HG03103 (cell line): Measurements from ENCODE around the gene UCP2.

Source experiments
- ATAC-seq: cut with Tn5 transposase; IDR thresholded peaks from one replicate; pipeline ENCODE4 v1.9.1; 2021; ENCODE audit warnings: low read depth; ENCODE audit not compliant: unreplicated experiment

Gene UCP2

DNA sequence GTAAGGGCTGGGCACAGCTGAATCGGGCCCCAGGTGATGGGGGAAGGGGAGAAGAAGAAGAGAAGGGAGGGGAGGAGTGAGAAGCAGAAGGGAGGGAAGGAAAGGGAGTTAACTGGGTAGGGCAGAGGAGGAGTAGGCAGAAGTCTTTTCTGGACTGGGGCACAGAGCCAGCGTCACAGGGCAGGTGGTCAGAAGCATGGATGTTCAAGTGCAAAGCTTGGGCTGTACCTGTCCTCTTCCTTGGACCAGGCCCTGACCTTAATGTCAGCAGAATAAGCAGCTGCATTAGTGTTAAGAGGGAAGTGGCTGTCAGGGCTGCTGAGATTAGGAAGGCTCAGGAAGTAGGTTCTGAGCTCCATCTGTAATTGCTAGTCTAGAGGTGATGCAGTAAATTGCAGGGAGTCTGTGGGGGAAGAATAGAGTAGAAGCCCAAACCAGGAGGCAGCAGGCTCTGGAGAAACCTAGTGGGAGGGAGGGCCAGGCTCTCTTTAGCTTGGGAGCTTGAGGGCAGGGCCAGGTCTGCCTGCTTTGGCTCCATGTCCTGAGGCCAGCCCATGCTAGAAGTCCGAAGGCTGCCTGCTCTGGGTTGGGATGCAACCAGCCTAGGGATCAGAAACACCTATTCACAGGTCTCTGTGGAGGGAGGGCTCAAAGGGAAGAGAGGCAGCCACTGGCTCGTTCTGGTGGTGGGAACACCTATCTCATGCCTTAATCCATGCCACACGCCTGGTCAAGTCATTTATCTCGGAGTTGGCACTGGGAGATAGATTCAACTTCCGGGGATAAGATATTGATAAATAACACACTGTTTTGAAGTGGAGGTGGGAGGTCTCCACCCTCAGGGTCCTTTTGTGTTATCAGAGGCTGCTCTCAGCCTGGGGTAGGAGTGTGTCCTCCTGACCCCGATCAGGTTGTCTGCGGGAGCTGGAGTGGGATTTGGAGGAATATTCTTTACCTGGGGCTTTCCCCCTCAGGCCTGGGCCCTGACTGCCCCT, 28.0 kb upstream of the UCP2 start:
- ATAC-seq: no peak

DNA sequence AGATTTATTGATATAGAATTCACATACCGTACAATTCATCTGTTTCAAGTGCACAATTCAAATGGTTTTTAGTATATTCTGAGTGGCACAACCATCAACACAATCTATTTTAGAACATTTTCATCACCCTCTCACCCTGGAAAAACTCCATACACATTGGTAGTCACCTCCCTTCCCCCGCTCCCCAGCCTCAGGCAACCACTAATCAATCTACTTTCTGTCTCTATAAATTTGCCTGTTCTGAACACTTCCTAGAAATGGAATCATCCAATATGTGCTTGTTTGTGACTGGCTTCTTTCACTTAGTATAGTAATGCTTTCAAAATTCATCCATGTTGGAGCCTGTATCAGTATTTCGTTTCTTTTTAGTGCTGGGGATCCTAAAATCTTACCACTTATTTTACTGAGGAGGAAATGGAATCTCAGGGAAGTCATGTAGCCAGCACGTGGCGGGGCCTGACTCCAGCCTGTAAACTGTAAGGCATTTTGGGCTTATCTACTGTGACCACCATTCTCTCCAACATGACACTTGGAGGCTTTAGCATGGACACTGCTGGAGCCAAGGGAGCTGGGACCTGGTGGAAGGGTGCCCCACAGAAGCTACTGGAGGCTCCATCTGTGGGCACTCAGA, 27.1 kb upstream of the UCP2 start:
- ATAC-seq: no peak

DNA sequence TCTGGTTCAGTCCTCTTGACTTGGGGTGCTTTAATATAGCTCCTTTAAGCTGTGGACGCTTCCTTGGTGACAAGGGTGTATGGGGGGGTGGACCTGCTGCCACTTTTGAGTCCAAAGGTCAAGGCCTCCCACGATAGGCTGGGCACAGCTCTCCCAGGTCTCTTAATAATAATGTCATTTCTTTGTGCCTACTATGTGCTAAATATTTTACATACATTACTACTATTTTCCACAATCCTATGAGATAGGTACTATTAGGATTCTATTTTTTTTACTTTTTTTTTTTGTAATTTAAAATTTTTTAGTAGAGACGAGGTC, 26.5 kb upstream of the UCP2 start:
- ATAC-seq: no peak

DNA sequence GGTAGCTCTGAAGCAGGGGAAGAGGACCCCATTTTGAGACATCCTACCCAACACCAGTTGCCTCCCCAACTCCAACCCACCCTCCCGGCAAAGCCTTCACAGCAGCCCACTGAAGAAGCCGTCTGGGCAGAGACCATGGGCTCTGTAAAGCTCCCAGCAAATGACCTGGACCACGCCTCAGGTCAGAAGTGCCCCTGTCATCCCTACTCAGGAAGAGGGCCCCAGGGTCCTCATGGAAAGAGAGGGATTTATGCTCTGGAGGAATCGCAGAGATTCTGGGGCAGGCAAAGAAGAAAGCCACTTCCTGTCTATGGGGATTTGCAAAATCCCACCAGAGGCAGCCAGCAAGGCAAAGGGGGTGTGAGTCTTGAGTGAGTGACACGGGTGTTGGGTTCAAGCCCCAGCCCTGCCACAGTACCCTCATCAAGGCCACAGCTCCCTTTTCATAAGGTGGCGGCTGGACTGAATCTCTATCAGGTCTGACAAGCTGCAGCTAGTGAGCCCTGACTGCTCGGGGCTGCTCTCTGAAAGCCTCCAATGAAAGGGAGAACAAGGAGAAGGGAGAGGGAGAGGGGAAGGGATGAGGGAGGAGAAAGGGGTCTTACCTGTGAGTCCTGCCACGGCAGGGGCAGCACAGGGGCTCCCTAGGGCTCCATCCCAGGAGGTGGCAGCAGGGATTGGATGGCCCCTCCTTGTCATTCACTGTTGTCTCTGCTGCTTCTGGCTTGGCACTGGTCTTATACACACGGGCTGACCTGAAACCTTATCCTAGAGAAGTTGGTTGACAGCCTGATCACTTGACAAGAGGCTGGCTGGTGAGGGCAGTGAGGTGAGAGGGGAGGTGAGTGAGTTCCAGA, 26.0 kb upstream of the UCP2 start, which contains the start of gene UCP3:
TSS of gene UCP3 (minus strand) at position 713 of the 857 bp plus-strand sequence. CDS start 2,043 bp downstream, outside the sequence.
- no peak for ATAC-seq

DNA sequence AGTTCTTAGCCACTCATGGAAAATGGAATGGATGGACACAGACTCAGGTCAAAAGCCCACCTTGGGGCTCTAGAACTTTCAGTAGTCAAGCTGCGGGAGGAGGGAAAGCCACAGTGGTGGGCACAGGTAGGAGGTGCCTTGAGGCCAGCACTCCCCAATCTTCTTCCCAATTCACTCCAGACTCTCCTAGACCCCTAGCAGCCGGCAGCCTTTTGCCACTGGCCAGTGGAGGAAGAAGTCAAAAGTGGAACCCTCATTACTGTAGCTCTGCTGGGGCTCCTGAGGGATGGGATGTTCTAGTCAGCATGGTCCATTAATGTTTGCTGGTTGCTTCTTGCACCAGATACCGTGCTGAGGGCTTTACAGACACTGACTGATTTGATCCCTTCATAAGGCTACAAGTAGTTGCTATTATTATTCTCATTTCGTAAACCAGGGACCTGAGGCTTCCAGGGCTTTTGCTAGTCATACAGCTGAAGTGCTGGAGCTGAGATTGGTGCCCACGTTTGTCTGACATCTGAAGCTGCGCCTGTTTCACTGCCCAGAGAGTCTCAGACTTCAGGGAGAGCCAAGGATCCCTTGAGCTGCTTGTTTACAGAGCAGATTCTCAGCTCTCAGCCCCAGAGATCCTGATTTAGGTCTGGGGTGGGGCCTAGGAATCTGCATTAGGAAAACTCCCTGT, 25.2 kb upstream of the UCP2 start:
- no peak for ATAC-seq

DNA sequence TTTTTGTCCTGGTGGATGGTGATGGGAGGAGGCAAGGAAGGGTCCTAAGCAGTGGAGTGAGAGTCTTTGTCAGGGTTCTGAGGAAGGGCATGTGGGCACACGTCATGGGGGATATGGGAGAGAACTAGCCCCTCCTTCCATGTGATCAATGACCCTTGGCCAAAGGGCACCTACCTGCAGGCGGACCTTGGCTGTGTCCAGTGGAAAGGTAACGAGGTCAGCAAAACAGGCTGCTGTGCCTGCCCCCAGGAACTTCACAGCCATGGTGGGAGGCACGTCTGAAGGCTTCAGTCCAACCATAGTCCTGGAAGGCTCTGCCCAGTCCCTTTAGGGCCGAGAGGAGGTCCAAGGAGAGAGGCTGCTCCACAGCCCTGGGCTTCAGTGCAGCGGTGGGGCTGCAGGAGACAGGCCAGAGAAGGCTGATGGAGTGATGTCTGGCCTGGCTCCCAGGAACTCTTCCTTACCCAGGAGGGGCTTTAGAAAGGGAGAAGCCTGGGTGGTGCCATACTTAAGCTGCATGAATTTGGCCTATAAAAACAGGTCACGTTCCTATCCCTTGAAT, 24.2 kb upstream of the UCP2 start:
- ATAC-seq: no peak

DNA sequence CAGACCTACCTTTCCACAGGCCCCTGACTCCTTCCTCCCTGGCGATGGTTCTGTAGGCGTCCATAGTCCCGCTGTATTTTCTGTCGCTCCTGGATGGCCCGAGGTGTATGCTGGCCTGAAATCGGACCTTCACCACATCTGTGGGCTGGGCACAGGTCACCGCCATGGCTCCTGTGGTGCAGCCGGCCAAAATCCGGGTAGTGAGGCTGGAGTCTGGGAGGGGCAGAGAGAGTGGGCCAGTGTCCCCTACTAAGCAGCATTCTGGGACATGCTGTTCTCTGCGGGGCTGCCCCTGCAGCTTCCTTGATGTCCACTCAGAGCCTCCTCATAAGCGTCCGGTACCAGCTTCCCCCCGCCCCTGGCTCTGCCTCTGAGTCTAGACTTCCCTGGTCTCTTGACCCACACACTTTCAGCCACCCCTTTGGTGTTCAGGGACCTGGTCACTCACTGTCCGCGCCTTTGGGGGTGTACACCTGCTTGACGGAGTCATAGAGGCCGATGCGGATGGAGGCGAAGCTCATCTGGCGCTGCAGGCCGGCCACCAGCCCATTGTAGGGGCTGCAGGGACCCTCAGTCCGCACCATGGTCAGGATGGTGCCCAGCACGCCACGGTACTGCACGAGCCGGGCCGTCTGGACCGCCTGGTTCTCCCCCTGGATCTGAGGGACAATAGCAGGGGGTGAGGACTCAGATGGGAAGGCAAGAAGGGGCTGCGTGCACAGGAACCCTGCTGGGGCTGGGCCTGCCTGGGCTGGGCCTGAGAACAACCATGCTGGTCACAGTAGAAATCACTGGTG, 23.3 kb upstream of the UCP2 start:
- no peak for ATAC-seq

DNA sequence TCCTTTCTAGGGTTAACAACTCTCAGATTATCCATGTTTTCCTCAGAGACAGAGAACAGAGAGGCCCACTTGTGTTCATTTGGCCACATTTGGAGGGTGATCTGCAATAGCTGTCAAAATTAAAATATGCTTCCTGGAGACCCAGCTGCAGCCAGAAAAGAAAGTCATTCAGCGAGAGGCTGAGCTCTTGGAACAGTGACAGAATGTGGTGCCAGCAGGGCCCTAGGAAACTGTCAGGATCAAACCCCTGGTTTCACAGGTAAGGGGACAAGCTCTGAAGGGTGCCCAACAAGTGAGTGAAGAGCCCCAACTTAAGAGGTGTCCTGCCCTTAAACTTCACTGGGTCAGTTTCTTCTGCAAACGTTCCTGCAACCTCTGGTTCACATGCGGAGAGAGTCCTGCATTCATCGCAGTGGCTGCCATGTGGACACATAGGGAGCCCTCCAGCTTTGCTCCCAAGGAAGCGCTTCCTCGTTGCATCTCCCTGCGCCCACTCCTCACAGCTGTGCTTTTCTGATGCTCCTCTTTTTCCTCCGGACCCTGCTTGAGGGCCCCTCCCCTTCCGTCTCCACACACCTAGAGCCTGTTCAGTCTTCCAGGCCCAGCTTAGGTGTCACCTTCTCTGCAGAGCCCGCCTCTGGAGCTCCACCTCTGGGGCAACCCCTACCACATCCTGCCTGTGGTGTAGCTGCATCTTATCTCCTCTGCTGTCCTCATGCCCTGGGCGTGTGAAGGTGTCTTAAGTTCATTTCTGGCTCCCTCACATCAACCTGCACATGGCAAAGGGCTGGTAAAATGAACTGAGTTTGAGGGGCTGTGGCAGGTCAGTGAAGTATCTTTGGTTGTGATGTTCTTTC, 22.3 kb upstream of the UCP2 start:
- ATAC-seq: no peak

DNA sequence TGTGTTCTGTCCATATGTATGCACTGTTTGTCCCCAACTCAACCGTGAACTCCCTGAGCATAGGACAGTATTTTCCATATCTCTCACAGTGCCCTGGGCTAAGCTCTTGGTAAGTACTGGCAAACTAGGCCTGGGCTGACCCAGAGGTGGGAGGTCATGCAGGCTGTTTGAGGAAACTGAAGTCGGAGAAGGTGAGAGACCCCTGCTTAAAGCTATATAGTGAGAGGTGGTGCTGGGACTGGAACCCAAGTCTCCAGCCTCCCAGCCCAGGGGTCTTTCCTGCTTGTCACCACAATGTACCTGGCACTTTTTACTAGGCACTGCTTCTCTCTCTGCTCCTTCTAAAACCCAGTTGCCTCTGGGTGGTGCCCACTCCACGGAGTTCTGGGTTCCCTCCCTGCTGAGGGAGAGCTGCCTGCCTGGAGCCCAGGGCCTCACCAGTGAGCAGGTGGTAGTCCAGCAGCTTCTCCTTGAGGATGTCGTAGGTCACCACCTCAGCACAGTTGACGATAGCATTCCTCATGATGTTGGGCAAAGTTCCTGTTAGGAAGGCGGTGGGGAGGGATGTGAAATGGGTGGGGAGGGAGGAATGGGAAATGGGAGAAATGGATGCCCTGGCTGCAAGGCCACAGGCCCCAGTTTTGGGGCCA, 21.5 kb upstream of the UCP2 start:
- no peak for ATAC-seq

DNA sequence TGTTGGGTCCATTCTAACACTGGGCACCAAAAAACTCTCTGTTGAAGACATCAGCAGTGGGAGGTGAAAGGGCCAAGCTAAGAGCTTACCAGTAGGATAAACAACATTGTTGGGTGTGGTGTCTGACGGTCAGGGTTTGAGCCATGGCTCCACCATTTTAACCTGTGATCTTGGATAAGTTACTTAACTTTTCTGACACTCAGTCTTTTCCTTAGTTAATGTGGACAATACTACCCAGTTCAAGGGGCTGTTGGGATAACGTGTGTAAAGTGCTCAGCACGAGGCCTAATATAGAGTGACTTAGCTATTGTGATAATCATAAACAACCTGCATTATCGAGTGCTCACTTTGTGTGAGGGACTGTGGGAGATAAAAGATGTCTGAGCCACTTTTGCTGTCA, 20.2 kb upstream of the UCP2 start:
- no peak for ATAC-seq

DNA sequence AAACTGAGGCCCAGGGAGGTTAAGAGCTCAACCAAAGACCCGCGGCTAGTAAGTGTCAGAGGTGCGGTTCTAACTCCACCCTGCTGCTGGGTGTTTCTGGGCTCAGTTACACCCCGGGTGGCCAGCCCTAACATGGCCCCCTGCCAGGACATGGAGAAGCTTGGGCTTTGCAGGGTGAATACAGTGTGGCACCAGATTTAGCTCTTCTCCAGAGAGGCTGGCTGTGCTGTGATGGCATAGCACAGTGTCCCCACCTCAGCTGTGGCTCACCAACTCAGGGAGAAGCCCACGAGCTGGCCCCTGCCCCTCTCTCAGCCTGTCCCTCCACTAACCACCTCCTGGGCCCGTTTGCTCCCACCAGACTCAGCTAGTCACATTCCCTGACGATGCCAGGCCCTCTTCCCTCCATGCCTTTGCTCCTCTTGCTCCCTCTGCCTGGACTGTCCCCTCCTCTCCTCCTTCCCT, 19.2 kb upstream of the UCP2 start:
- ATAC-seq: no peak

DNA sequence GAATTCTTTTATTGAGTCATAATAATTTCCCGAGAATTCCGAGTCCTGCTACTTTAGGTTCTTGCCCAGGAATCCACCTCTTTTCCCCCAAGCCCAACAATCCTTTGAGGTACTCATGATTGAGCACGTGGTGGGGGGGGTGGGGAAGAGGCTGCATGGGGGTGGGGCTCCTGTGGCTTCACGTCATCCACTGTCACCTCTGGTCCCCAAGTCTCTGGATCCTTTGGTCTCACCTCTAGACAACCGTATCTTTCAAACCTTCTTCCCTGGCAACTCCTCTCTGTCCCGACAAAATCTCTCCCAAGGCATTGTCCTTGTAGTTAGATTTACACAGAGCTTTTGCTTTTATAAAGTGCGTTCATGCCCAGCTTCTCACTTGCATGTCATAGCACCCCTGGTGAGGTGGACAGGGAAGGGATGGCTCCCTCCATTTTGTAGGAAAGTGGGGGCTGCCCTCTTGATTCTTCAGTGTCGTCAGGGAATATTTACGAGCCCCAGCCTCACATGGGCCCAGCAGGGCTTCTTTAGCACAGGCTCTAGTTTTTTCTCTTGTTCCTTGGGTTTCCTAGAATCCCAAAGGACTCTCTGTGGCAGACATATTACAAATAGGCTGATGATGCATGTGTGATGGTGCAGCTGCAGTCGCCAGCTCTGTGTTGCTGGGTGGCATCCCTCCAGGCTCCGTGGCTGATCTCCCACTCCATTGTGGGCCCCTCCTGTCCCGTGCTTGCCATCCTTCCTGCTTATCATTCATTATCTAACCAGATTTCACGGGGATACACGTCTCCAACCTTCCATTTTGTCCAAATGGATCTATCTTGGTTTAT, 17.9 kb upstream of the UCP2 start:
- ATAC-seq: no peak

DNA sequence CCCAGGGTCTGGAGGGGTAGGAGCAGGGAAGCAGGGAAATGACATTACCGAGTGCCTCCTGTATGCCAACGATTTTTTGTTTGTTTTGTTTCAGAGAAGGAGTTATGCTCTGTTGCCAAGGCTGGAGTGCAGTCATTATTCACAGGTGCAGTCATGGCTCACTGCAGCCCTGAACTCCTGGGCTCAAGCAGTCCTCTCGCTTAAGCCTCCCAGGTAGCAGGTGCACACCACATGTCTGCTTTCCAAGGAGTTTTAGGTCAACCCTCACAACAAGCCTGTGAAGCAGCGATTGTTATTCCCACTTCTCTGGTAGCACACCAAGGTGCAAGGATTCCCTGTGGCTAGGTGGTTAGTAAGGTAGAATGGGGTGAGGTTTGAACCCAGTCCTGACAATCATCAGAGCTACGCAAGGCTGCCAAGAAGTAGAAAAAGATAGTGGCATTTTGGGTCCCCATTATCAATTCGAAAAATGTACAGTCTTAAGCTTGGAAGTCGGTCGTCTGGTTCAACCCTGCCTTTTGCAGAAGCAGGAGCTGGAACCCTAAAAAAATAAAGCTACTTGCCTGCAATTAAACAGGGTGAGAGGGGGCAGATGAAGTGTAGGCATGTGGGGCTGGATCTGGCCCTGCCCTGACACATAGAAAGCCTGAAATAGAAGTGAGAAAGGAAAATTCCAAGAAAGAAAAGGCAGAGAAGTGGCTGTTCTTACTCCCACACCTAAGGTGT, 17.1 kb upstream of the UCP2 start:
- no peak for ATAC-seq

DNA sequence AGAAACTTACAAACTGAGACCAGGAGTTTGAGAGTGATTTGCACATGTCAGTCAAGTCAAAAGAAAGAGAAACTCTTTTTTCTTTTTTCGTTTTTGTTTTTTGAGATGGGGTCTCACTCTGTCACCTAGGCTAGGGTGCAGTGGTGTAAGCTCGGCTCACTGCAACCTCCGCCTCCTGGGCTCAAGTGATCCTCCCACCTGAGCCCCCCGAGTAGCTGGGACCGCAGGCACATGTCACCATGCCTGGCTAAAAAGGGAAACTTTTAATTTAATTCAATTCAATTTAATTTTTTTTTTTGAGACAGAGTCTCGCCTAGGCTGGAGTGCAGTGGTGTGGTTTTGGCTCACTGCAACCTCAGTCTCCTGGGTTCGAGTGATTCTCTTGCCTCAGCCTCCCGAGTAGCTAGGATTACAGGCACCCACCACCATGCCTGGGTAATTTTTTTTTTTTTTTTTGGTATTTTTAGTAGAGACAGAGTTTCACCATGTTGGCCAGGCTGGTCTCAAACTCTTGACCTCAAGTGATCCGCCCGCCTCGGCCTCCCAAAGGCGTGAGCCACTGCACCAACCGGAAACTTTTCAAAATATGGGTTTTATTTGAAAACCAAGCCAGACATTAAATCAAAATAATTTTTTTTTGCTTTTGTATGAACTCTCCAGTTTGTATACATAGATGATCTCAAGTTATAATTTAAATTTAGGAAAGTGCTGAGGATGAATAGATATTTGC, 16.4 kb upstream of the UCP2 start:
- ATAC-seq: no peak

DNA sequence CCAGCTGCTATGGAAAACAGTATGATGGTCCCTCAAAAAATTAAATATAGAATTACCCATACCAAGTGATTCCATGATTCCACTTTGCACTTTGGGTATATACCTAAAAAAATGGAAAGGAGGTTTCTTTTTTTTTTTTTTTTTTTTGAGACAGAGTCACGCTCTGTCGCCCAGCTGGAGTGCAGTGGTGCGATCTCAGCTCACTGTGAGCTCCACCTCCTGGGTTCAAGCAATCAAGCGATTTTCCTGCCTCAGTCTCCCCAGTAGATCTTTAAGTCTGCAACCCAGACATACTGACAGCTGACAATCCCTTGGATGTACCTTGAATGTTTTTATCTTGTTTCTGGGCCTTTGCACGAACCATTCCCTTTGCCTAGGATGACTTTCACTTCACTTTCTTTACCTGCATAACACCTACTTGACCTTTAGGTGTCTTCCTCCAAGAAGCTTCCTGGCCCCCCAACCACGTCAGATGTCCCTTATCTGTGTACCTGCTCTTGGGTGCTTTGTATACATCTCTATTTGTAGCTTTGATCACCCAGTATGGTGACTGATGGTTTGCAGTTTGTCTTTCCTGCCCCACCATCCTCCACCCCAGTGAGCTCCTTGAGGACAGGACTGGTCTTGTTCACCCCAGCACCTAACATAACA, 14.6 kb upstream of the UCP2 start:
- ATAC-seq: no peak
